GM21576 (cell line): ENCODE results near the gene STOX2.

Experiments
- ATAC-seq: cut with Tn5 transposase; IDR thresholded peaks from one replicate; pipeline ENCODE4 v1.9.1; 2021; ENCODE audit warnings: mild to moderate bottlenecking, moderate library complexity; ENCODE audit not compliant: unreplicated experiment

Gene STOX2

GRCh38 chr4:183985786-183986185 is 80.7 kb downstream of the STOX2 start:
- no peak for ATAC-seq

GRCh38 chr4:183986291-183986970 is 81.3 kb downstream of the STOX2 start:
- ATAC-seq, result no peak

GRCh38 chr4:183986971-183987946 is 82.2 kb downstream of the STOX2 start:
- no peak for ATAC-seq

- ATAC-seq, result no peak
Measured at GRCh38 chr4:183987987-183988392, 82.9 kb downstream of the STOX2 start.

GRCh38 chr4:183988874-183989273 is 83.8 kb downstream of the STOX2 start:
- ATAC-seq, result no peak

- no peak for ATAC-seq
Measured at GRCh38 chr4:183989461-183989860, 84.4 kb downstream of the STOX2 start.

GRCh38 chr4:183989931-183990330 is 84.8 kb downstream of the STOX2 start:
- no peak for ATAC-seq

GRCh38 chr4:183993676-183994075 is 88.6 kb downstream of the STOX2 start:
- ATAC-seq, result no peak

- no peak for ATAC-seq
Measured at GRCh38 chr4:183995570-183995969, 90.5 kb downstream of the STOX2 start.

- ATAC-seq, result no peak
Measured at GRCh38 chr4:183996868-183997267, 91.8 kb downstream of the STOX2 start.

- no peak for ATAC-seq
Measured at GRCh38 chr4:183999435-183999834, 94.3 kb downstream of the STOX2 start.

GRCh38 chr4:184000457-184001396 is 95.6 kb downstream of the STOX2 start:
- ATAC-seq, result no peak

GRCh38 chr4:184003433-184003832 is 98.3 kb downstream of the STOX2 start:
- no peak for ATAC-seq

GRCh38 chr4:184007891-184008290 is 102.8 kb downstream of the STOX2 start:
- ATAC-seq, result no peak

- ATAC-seq, result no peak
Measured at GRCh38 chr4:184010696-184011095, 105.6 kb downstream of the STOX2 start.

- ATAC-seq, result no peak
Measured at GRCh38 chr4:184011826-184012380, 106.8 kb downstream of the STOX2 start.

GRCh38 chr4:184012937-184013336 is 107.8 kb downstream of the STOX2 start:
- ATAC-seq, result no peak

GRCh38 chr4:184014301-184014700 is 109.2 kb downstream of the STOX2 start:
- ATAC-seq, result no peak

- ATAC-seq, result no peak
Measured at GRCh38 chr4:184016759-184017668, 111.9 kb downstream of the STOX2 start.

- no peak for ATAC-seq
Measured at GRCh38 chr4:184019076-184019475, 114.0 kb downstream of the STOX2 start.
